ENCODE data around the gene GPR152.
A peak's percentile ranks its signal among the peaks of the same experiment; 100 is the strongest.
"Not testable (repeated sequence)": the region's sequence is repeated elsewhere in the genome, so short reads cannot be mapped to it uniquely, and the experiment has no call there.

Gene GPR152

DNA sequence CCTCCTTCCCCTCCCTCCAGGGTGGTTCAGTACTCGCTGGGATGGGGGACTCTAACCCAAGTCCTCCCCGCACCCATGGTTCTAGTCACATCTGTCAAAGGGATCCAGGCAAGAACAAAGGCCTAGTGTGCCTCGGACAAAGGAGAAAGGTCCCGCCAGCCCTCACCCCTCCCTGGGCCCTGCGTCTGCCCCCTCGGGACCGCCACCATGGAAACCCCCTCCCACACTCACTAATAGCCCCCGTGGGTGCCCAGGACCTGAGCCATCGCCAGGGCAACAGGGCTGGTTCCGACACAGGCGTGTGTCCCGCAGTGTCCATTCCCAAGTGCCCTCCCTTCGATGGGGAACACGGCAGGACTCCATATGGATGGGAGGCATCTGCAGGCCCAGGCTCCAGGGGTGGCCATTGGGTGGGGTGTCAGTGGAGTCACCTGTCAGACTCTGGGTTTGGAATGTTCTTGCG lies 42.1 kb downstream of the GPR152 start:
- in situ Hi-C loops (cut with HindIII; ENCODE audit: low pct_unique_long_range_greater_than_20kb, low sequenced_read_pairs), result no loop called here
- TF ChIP-seq JUND (IDR thresholded peaks at IDR 0.05; ENCODE audit: low read depth), result no peak
- no peak for DNase-seq (ENCODE audit: low read depth in 1 of 2, low spot score in 1 of 2)

DNA sequence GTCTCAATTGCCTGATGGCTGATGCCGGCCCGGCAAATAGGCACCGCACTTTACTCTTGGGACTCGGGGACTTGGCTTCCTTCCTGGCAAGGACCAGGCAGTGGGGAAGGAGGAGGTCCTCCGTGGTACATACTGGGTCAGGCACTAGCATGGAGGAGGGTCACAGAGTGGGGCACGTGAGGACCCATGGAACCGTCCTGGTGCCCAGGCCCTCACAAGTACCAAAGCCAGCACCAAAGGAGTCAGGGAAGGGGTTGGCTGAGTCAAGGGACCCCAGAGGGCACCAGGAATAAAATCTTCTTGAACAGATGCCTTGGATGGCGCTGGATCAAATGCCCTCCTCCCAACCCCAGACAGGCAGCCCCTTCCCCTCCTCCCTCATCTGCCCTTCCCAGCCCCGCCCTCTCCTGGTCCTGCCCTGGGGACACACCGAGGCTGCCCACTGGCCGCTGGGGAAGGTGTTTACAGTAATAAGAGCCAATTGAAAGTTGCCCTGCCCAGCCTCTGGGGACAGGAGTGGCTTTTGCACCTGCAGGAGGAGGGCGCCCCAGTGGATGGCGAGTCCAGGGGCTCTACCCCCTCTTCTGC lies 42.7 kb downstream of the GPR152 start:
- DNase-seq (ENCODE audit: low read depth in 1 of 2, low spot score in 1 of 2), result peak in 1 of 2 experiments; percentile 78
- TF ChIP-seq JUND (IDR thresholded peaks at IDR 0.05; ENCODE audit: low read depth), result no peak
- in situ Hi-C loops (cut with HindIII; ENCODE audit: low pct_unique_long_range_greater_than_20kb, low sequenced_read_pairs), result no loop called here

DNA sequence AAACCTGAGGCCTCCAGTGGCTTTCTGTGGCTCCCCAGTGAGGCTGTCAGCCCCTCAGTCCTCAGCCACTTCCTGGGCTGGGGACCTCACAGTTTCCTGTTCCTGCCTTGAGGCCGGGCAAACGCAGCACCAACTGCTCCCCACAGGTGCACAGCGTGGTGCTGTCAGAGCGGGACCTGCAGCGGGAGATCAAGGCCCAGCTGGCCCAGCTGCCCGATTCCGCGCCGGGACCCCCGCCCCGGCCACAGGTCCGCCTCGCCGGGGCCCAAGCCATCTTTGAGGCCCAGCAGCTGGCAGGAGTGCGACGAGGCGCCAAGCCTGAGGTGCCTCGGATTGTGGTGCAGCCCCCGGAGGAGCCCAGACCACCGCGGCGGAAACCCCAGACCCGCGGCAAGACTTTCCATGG lies 43.3 kb downstream of the GPR152 start:
- no peak for DNase-seq (ENCODE audit: low read depth in 1 of 2, low spot score in 1 of 2)
- in situ Hi-C loops (cut with HindIII; ENCODE audit: low pct_unique_long_range_greater_than_20kb, low sequenced_read_pairs), result no loop called here
- no peak for TF ChIP-seq JUND (IDR thresholded peaks at IDR 0.05; ENCODE audit: low read depth)

DNA sequence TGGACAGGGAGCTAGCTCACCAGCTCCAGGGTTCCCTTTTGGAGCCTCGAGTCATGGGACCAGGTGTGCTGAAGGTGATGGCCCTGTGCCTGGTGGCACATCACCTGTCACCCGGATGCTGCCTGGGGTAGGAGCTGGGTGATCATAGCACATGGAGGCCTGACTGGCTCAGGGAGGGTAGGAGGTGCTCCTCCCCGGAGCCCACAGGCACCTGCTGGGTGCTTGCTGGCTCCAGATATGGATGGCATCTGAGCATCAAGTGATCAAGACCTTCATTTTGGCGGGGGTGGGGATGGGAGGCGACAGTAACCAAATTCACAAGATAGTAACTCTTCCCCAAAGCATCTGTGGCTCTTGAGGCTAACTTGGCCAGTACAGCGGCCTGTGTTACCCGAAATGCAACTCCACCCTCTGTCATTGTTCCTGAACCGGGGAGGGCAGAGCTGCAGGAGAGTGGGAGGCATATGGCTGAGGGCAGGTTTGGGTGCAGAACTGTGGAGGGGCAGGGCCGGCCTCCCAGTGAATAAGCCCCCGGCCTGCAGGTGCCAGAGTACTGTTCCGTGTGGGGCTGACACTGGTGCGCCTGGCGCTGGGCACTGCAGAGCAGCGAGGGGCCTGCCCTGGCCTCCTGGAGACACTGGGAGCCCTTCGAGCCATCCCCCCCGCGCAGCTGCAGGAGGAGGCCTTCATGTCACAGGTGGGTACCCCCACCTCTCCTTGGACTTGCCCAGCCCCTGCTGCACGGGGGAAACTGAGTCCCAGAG lies 43.9 kb downstream of the GPR152 start:
- in situ Hi-C loops (cut with HindIII; ENCODE audit: low pct_unique_long_range_greater_than_20kb, low sequenced_read_pairs), result no loop called here
- TF ChIP-seq JUND (IDR thresholded peaks at IDR 0.05; ENCODE audit: low read depth), result no peak

DNA sequence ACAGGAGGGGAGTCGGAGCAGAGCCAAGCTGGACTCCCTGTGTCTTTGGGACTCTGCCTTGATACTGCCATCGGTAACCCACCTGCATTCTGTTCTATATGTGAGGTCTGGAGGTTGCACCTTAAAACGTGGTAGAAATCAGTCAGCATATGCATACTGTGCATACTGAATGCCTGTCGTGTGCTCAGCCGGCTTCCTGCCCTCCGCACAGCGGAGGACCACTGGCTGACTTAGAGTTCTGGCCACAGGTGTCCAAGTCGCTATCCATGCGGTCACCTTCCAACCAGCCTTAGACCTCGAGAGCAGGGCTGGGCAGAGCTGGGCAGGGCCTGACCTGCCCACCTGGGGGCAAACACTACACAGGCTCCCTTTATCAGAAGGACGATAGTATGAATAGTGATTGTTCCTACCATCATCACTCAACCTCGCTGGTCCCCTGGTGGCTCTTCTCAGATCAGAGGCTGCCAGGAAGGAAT lies 44.8 kb downstream of the GPR152 start:
- in situ Hi-C loops (cut with HindIII; ENCODE audit: low pct_unique_long_range_greater_than_20kb, low sequenced_read_pairs), result no loop called here
- no peak for DNase-seq (ENCODE audit: low read depth in 1 of 2, low spot score in 1 of 2)
- no peak for TF ChIP-seq JUND (IDR thresholded peaks at IDR 0.05; ENCODE audit: low read depth)

More for the DNA sequence above, 43.9 kb downstream of the GPR152 start:
- no peak for DNase-seq (ENCODE audit: low read depth in 1 of 2, low spot score in 1 of 2)

DNA sequence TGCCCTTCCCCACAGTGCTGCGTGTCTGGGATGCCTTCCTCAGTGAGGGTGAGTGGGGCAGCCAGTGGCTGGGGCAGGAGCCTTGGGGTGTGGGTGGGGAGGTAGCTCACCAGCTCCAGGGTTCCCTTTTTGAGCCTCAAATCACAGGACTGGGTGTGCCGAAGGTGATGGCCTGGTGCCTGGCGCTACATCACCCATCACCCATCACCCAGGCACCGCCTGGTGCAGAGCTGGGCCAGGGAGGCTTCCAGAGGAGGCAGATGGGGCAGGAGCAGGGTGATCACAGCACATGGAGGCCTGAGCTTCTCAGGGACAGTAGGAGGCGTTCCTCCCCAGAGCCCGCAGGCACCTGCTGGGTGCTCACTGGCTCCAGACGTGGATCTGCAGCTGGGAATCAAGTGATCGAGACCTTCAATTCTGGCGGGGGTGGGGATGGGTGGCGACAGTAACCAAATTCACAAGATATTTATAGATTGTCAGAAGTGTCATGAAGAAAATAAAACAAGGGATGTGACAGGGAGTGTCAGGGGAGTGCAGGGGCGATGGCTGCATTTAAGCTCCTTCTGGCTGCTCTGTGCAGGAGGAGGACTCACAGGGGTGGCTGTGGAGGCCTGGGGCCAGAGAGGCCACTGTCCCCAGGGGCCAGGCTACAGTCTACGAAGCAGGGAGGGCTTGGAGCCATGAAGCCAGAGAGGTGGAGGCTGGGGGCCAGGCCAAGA lies 45.4 kb downstream of the GPR152 start:
- in situ Hi-C loops (cut with HindIII; ENCODE audit: low pct_unique_long_range_greater_than_20kb, low sequenced_read_pairs), result no loop called here
- no peak for TF ChIP-seq JUND (IDR thresholded peaks at IDR 0.05; ENCODE audit: low read depth)
- DNase-seq (ENCODE audit: low read depth in 1 of 2, low spot score in 1 of 2), result no peak

DNA sequence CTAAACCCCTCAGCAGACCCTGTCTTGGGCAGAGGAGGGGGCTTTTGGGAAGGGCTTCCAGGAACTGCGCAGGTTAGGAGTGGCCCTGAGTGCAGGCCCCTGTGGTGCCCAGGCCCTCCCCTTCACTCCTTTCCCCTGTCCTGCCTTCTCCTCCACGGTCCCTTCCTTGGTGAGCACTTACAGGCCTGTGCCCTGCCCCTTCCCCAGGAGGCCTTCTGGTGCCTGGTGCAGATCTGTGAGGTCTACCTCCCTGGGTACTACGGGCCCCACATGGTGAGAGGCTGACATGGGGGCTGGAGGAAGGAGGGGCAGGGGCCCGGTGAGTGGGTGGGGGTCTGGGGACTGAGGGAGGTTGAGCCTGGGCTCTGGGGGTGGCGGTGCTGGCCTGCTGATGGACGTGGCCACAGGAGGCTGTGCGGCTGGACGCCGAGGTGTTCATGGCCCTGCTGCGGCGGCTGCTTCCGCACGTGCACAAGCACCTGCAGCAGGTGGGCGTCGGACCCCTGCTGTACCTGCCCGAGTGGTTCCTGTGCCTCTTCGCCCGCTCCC lies 46.0 kb downstream of the GPR152 start:
- in situ Hi-C loops (cut with HindIII; ENCODE audit: low pct_unique_long_range_greater_than_20kb, low sequenced_read_pairs), result no loop called here
- no peak for DNase-seq (ENCODE audit: low read depth in 1 of 2, low spot score in 1 of 2)
- no peak for TF ChIP-seq JUND (IDR thresholded peaks at IDR 0.05; ENCODE audit: low read depth)

DNA sequence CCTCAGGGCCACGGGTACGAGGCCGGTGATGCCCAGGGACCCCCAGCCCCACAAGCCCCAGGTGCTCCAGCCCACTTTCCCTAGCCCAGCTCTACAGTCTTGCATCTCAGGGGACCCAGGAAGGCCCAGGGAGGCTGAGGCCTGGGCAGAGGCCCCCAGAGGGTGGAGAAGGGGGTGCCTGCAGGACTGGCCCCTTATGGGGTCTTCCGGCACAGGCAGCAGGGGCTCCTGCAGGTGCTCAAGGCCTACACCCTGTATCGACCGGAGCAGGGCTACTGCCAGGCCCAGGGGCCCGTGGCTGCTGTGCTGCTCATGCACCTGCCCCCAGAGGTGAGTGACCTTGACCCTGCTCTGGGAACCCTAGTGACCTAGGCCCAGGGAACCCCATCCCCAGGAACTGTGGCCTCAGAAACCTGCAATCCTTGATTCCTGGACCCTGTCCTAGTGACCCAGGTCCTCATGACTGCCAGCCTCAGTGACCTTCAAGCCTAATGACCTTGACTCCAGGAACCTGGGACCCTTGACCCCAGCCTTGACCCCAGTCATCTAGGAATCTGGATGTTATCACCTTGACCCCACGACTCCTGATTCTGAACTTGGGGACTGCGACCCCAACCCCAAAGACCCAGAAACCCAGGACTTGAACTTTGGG lies 46.7 kb downstream of the GPR152 start:
- no peak for DNase-seq (ENCODE audit: low read depth in 1 of 2, low spot score in 1 of 2)
- in situ Hi-C loops (cut with HindIII; ENCODE audit: low pct_unique_long_range_greater_than_20kb, low sequenced_read_pairs), result no loop called here
- no peak for TF ChIP-seq JUND (IDR thresholded peaks at IDR 0.05; ENCODE audit: low read depth)

DNA sequence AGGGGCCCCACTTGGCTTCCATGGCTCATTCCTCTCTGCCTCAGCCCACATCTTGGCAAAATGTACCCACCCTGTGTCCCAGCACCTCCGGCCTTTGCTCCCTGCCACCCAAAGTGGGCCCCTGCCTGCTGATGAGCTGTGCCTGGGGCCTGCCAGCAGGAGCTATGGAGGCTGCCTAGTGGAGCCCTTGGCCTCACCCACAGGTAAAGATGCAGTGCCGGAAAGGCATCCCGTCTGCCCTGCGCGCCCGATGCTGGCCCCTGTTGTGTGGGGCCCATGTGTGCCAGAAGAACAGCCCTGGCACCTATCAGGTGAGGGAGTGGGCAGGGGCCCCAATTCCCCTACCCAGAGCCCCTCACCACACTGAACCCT lies 47.3 kb downstream of the GPR152 start:
- TF ChIP-seq JUND (IDR thresholded peaks at IDR 0.05; ENCODE audit: low read depth), result no peak
- in situ Hi-C loops (cut with HindIII; ENCODE audit: low pct_unique_long_range_greater_than_20kb, low sequenced_read_pairs), result no loop called here

DNA sequence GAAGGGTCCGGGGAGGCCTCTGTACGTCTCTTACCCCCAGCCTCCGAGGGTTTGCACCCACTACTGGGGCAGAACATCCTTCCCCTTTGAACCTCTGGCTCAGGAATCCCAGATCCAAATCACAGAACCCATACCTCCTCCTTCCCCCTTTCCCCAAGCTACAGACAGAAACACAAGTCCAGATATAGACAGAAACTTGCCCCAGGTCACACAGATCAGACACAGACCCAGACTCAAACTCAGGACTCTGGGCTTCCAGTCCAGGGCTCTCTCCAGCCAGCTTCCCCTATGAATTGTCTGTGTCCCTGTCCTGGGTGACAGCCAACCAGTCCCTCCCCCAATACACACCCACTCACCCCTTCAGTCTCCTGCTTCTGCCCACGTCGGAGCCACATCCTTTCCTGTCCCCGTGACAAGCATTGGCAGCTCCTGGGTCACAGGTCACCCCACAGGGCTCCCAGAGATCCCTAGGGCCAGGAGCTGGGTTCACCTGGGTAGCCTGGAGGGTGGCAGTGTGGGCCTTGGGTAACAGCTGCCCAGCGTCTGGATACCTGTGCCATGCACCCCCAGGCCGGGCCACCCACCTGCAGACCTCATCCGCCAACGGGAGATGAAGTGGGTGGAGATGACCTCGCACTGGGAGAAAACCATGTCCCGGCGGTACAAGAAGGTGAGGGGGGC lies 47.9 kb downstream of the GPR152 start:
- in situ Hi-C loops (cut with HindIII; ENCODE audit: low pct_unique_long_range_greater_than_20kb, low sequenced_read_pairs), result no loop called here
- no peak for TF ChIP-seq JUND (IDR thresholded peaks at IDR 0.05; ENCODE audit: low read depth)
- DNase-seq (ENCODE audit: low read depth in 1 of 2, low spot score in 1 of 2), result no peak

More for the DNA sequence above, 47.3 kb downstream of the GPR152 start:
- DNase-seq (ENCODE audit: low read depth in 1 of 2, low spot score in 1 of 2), result no peak

DNA sequence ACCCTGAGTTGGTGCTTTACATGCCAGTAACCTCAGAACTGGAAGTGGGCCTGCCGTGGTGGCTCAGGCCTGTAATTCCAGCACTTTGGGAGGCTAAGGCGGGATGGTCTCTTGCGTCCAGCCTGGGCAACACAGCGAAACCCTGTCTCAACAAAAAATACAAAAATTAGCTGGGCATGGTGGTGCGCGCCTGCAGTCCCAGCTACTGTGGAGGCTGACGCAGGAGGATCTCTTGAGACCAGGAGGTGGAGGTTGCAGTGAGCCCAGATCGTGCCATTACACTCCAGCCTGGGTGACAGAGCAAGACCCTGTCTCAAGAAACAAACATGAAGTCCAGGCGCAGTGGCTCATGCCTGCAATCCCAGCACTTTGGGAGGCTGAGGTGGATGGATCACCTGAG lies 49.4 kb downstream of the GPR152 start:
- in situ Hi-C loops (cut with HindIII; ENCODE audit: low pct_unique_long_range_greater_than_20kb, low sequenced_read_pairs); DNase-seq (ENCODE audit: low read depth in 1 of 2, low spot score in 1 of 2): not testable (repeated sequence)

DNA sequence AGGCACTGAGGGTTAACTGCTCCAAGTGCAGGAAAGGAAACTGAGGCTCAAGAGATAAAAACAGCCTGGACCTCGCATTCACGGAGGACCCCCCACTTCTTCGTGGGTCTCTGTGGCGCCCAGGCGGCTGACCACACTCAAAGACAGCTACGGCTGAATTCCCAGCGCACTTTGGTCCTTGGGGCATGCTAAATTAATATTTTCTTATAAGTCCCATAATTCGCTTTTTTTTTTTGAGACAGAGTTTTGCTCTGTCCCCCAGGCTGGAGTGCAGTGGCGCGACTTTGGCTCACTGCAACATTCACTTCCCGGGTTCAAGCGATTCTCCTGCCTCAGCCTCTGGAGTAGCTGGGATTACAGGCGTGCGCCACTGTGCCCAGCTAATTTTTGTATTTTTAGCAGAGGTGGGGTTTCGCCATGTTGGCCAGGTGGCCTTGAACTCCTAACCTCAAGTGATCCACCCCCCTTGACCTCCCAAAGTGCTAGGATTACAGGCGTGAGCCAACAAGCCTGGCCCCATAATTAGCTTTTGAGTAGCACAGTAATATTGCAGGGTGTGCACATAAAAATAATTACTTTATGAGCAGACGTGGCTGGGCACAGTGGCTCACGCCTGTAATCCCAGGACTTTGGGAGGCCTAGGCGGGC lies 50.2 kb downstream of the GPR152 start:
- DNase-seq (ENCODE audit: low read depth in 1 of 2, low spot score in 1 of 2); in situ Hi-C loops (cut with HindIII; ENCODE audit: low pct_unique_long_range_greater_than_20kb, low sequenced_read_pairs): not testable (repeated sequence)
